SK-N-SH treated with all-trans-retinoic acid at 6 μM for 48 hours (cell line): Measurements from ENCODE around the gene NXPH1.

ENCODE experiments used
- ATAC-seq: fragments of 200-7000 bp; cut with Tn5 transposase; 3 replicates; pipeline ENCODE4 v1.9.1; 2020; ENCODE audit warnings: mild to moderate bottlenecking, moderate library complexity
- ARNTL ChIP-seq: fragments of 450-650 bp; formaldehyde crosslinking; IDR thresholded peaks from 2 replicates; pipeline ENCODE4 v1.5.0; 2020; ENCODE audit warnings: low read depth, mild to moderate bottlenecking, moderate library complexity, borderline replicate concordance
- BACH2 ChIP-seq: fragments of 250-450 bp; sonication (Bioruptor Pico); IDR thresholded peaks from 2 replicates; pipeline ENCODE4 v1.9.0; 2021; ENCODE audit warnings: mild to moderate bottlenecking, borderline replicate concordance
- CREB5 ChIP-seq: fragments of 250-450 bp; sonication (Bioruptor Pico); IDR thresholded peaks from 2 replicates; pipeline ENCODE4 v1.5.1; 2020; ENCODE audit warnings: low read depth, mild to moderate bottlenecking, moderate library complexity
- CSDC2 ChIP-seq: fragments of 250-450 bp; sonication (Bioruptor Pico); IDR thresholded peaks from 2 replicates; pipeline ENCODE4 v1.5.0; 2020; ENCODE audit warnings: mild to moderate bottlenecking, moderate library complexity
- CSRNP3 ChIP-seq: fragments of 250-450 bp; sonication (Bioruptor Pico); IDR thresholded peaks from 2 replicates; pipeline ENCODE4 v1.5.1; 2021; ENCODE audit warnings: mild to moderate bottlenecking, moderate library complexity
- ESRRG ChIP-seq: fragments of 250-450 bp; sonication (Bioruptor Pico); IDR thresholded peaks from 2 replicates; pipeline ENCODE4 v1.6.1; 2021; ENCODE audit warnings: mild to moderate bottlenecking
- ISL1 ChIP-seq: fragments of 250-450 bp; sonication (Bioruptor Pico); IDR thresholded peaks from 2 replicates; pipeline ENCODE4 v2.1.2; 2022; ENCODE audit warnings: mild to moderate bottlenecking, moderate library complexity
- OSR1 ChIP-seq: fragments of 250-450 bp; sonication (Bioruptor Pico); IDR thresholded peaks from 2 replicates; pipeline ENCODE4 v1.8.0; 2022; ENCODE audit warnings: moderate library complexity, mild to moderate bottlenecking, inconsistent platforms
- POU6F1 ChIP-seq: fragments of 250-450 bp; sonication (Bioruptor Pico); IDR thresholded peaks from 2 replicates; pipeline ENCODE4 v1.8.0; 2021; ENCODE audit warnings: low read depth, mild to moderate bottlenecking, moderate library complexity, borderline replicate concordance
- PPARA ChIP-seq: fragments of 250-450 bp; sonication (Bioruptor Pico); IDR thresholded peaks from 2 replicates; pipeline ENCODE4 v1.5.0; 2020; ENCODE audit warnings: mild to moderate bottlenecking, borderline replicate concordance
- RARB ChIP-seq: fragments of 250-450 bp; sonication (Bioruptor Pico); IDR thresholded peaks from 2 replicates; pipeline ENCODE4 v1.8.0; 2021; ENCODE audit warnings: mild to moderate bottlenecking, moderate library complexity
- SNAI2 ChIP-seq: fragments of 250-450 bp; sonication (Bioruptor Pico); IDR thresholded peaks from 2 replicates; pipeline ENCODE4 v1.5.0; 2020; ENCODE audit warnings: mild to moderate bottlenecking, moderate library complexity
- TOX ChIP-seq: fragments of 250-450 bp; sonication (Bioruptor Pico); IDR thresholded peaks from 2 replicates; pipeline ENCODE4 v1.8.0; 2021; ENCODE audit warnings: mild to moderate bottlenecking, moderate library complexity, borderline replicate concordance
- ZC3H10 ChIP-seq: fragments of 250-450 bp; sonication (Bioruptor Pico); IDR thresholded peaks from 2 replicates; pipeline ENCODE4 v1.5.1; 2021; ENCODE audit warnings: mild to moderate bottlenecking, moderate library complexity
- ZFP3 ChIP-seq: fragments of 250-450 bp; sonication (Bioruptor Pico); IDR thresholded peaks from 2 replicates; pipeline ENCODE4 v1.5.0; 2020; ENCODE audit warnings: mild to moderate bottlenecking, moderate library complexity
- ZFP30 ChIP-seq: fragments of 450-650 bp; formaldehyde crosslinking; IDR thresholded peaks from 2 replicates; pipeline ENCODE4 v1.5.0; 2022; ENCODE audit warnings: mild to moderate bottlenecking, moderate library complexity
- ZNF565 ChIP-seq: fragments of 450-650 bp; formaldehyde crosslinking; conservative IDR thresholded peaks from 2 replicates; pipeline ENCODE4 v1.5.0; 2020; ENCODE audit warnings: low read depth, mild to moderate bottlenecking, moderate library complexity
- ZNF70 ChIP-seq: fragments of 450-650 bp; formaldehyde crosslinking; IDR thresholded peaks from 2 replicates; pipeline ENCODE4 v1.5.0; 2020; ENCODE audit warnings: mild to moderate bottlenecking, moderate library complexity
- ZNF8 ChIP-seq: fragments of 450-650 bp; formaldehyde crosslinking; IDR thresholded peaks from 2 replicates; pipeline ENCODE4 v1.5.0; 2020; ENCODE audit warnings: mild to moderate bottlenecking, moderate library complexity
- TF ChIP-seq, protein P1 (sequence below): fragments of 250-450 bp; sonication (Bioruptor Pico); IDR thresholded peaks from 2 replicates; pipeline ENCODE4 v1.8.0; 2020; ENCODE audit warnings: mild to moderate bottlenecking, moderate library complexity, borderline replicate concordance
- TF ChIP-seq, protein P2 (sequence below): fragments of 250-450 bp; sonication (Bioruptor Pico); IDR thresholded peaks from 2 replicates; pipeline ENCODE4 v1.5.0; 2020; ENCODE audit warnings: mild to moderate bottlenecking, moderate library complexity

NXPH1 gene

DNA sequence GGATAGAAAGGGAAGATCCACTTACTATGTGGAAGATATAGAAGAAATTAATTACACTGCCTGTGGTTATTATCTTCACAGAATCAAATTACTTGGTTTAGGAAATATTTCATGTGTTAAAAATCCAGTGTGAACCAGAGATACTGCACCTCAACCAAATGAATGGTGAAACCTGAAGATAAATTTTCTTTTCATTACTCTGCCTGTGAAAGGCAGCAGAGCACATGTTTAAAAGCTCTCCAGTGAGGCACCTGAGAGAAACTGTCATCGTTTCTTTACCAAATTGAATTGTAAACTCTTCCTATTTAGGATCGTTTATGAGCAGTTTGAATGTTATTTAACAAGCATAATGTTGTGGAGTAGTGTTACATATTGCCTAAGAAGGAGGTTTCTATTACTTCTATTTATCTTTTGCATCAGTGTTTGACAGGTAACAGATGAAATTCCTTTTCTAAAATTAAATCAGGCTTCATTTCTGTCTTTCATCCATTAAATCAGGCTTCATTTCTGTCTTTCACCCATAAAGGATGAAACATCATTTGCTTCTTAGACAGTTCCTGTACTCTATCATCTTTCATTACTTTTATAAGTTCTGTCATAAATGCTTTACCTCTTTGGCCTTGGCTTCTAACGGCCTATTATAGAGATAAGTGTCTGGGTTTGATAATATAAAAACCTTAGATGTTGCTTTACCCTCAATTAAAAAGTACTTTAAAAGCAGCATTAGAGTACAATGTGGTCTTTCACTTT, 266.6 kb downstream of the NXPH1 start (continued):
- TF ChIP-seq POU6F1 (peak; percentile 98; the same call in 1 of the 2 replicates), ZC3H10 (CRISPR knock-in tag) (peak; percentile 14; the same call in 1 of the 2 replicates), ZFP30 (CRISPR knock-in tag) (peak; percentile 51; the same call in 1 of the 2 replicates), ARNTL (CRISPR knock-in tag) (no peak; the same call in 1 of the 2 replicates), OSR1 (CRISPR knock-in tag) (no peak), TOX (CRISPR knock-in tag) (no peak), CSDC2 (CRISPR knock-in tag) (peak; percentile 97), PPARA (peak; percentile 86; the same call in 1 of the 2 replicates), RARB (CRISPR knock-in tag) (no peak), ISL1 (CRISPR knock-in tag) (peak; percentile 100), ZNF70 (peak; percentile 65)

DNA sequence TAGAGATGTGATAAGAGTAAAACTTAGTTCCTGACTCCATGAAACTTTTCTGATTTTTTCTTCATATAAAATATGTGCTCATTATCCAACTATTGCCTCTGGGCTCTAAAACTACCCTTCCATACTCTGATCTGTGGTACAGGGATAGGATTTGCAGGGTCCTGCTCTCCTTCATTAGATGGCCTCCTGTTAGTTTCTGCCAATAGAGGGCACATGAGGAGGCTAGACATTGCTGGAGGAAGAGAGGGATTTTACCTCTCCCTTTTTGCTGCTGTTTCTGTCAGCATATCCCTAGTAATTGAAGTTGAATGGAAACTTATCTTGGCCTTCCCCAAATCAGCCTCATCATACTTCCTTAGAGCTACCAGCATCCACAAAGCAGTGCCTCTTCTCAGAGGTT, 269.4 kb downstream of the NXPH1 start:
- no peak for ATAC-seq
- TF ChIP-seq BACH2 (CRISPR knock-in tag) (no peak), RARB (CRISPR knock-in tag) (no peak), PPARA (no peak), ZNF70 (no peak), ZFP3 (CRISPR knock-in tag) (no peak), POU6F1 (no peak), ESRRG (CRISPR knock-in tag) (no peak), CREB5 (CRISPR knock-in tag) (no peak), ISL1 (CRISPR knock-in tag) (no peak), ZNF8 (no peak), ZNF565 (CRISPR knock-in tag) (no peak), SNAI2 (CRISPR knock-in tag) (no peak), CSDC2 (CRISPR knock-in tag) (no peak), ZFP30 (CRISPR knock-in tag) (no peak), CSRNP3 (no peak), TOX (CRISPR knock-in tag) (no peak), OSR1 (CRISPR knock-in tag) (no peak), ZC3H10 (CRISPR knock-in tag) (no peak)
- TF ChIP-seq, protein P1, sequence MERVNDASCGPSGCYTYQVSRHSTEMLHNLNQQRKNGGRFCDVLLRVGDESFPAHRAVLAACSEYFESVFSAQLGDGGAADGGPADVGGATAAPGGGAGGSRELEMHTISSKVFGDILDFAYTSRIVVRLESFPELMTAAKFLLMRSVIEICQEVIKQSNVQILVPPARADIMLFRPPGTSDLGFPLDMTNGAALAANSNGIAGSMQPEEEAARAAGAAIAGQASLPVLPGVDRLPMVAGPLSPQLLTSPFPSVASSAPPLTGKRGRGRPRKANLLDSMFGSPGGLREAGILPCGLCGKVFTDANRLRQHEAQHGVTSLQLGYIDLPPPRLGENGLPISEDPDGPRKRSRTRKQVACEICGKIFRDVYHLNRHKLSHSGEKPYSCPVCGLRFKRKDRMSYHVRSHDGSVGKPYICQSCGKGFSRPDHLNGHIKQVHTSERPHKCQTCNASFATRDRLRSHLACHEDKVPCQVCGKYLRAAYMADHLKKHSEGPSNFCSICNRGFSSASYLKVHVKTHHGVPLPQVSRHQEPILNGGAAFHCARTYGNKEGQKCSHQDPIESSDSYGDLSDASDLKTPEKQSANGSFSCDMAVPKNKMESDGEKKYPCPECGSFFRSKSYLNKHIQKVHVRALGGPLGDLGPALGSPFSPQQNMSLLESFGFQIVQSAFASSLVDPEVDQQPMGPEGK (CRISPR knock-in tag): no peak
- TF ChIP-seq, protein P2, sequence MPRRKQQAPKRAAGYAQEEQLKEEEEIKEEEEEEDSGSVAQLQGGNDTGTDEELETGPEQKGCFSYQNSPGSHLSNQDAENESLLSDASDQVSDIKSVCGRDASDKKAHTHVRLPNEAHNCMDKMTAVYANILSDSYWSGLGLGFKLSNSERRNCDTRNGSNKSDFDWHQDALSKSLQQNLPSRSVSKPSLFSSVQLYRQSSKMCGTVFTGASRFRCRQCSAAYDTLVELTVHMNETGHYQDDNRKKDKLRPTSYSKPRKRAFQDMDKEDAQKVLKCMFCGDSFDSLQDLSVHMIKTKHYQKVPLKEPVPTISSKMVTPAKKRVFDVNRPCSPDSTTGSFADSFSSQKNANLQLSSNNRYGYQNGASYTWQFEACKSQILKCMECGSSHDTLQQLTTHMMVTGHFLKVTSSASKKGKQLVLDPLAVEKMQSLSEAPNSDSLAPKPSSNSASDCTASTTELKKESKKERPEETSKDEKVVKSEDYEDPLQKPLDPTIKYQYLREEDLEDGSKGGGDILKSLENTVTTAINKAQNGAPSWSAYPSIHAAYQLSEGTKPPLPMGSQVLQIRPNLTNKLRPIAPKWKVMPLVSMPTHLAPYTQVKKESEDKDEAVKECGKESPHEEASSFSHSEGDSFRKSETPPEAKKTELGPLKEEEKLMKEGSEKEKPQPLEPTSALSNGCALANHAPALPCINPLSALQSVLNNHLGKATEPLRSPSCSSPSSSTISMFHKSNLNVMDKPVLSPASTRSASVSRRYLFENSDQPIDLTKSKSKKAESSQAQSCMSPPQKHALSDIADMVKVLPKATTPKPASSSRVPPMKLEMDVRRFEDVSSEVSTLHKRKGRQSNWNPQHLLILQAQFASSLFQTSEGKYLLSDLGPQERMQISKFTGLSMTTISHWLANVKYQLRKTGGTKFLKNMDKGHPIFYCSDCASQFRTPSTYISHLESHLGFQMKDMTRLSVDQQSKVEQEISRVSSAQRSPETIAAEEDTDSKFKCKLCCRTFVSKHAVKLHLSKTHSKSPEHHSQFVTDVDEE: no peak
